Measurements from ENCODE around the gene FBXO42. TPM values are rescaled to one million over a fixed set of nuclear protein-coding genes. Genes with fewer than 3 reads are reported as not detected.

The FBXO42 gene
- total and polyA plus RNA-seq, 2 donors (not counting 1 experiment from before 2014, with no cell fraction given) = 10.4 to 13.5 TPM

GRCh38 chr1:16235944-16236510 lies 116.3 kb downstream of the FBXO42 start:
- no peaks in the 10 kb centered on the region for H3K79me2 ChIP-seq (ENCODE audit: control insufficient read depth, insufficient read depth, low read length)
- H3K4me1 ChIP-seq (ENCODE audit: control insufficient read depth, extremely low read depth, insufficient read depth, low read length) = peaks cover 9% of the 10 kb centered on the region
- H3K27ac ChIP-seq (ENCODE audit: insufficient read depth, low read length) = no peak overlapping the region
- no peak for DNase-seq (ENCODE audit: low read depth in 2 of 2)
- H3K4me3 ChIP-seq (replicated peaks in 1 of 4; ENCODE audit: control extremely low read depth in 1 of 4, insufficient read depth in 1 of 4, low read depth in 3 of 4, low read length in 4 of 4) = peak overlapping the region; percentile 50 to 66 (median 54)
- H3K9ac ChIP-seq (ENCODE audit: insufficient read depth, low read length) = peak overlapping the region; percentile 68
- H2AFZ ChIP-seq (ENCODE audit: low read length) = peak overlapping the region; percentile 80
- no peaks in the 10 kb centered on the region for H3K36me3 ChIP-seq (ENCODE audit: control insufficient read depth, insufficient read depth, low read length)
- H4K20me1 ChIP-seq (ENCODE audit: control insufficient read depth, extremely low read depth, insufficient read depth, low read length) = no peaks in the 10 kb centered on the region
- TF ChIP-seq CTCF (conservative IDR thresholded peaks at IDR 0.05 in 1 of 2, IDR thresholded peaks at IDR 0.05 in 1 of 2; ENCODE audit: low read depth in 1 of 2, low read length in 2 of 2) (peak in 1 of 2 donors; percentile 20), EZH2 (IDR thresholded peaks at IDR 0.05; ENCODE audit: low read length, missing control alignments) (no peak)
- H3K4me2 ChIP-seq (ENCODE audit: extremely low read depth, insufficient read depth, low read length) = peak overlapping the region; percentile 95
- H3K9me3 ChIP-seq (ENCODE audit: control insufficient read depth, insufficient read depth, low read depth, low read length) = no peaks in the 10 kb centered on the region
- no peaks in the 10 kb centered on the region for H3K27me3 ChIP-seq (ENCODE audit: control insufficient read depth, insufficient read depth, low read length)

GRCh38 chr1:16235347-16235746 lies 116.9 kb downstream of the FBXO42 start:
- Histone ChIP-seq H3K4me3 (replicated peaks in 1 of 4; ENCODE audit: control extremely low read depth in 1 of 4, insufficient read depth in 1 of 4, low read depth in 3 of 4, low read length in 4 of 4) (no peak overlapping the region), H3K4me2 (ENCODE audit: extremely low read depth, insufficient read depth, low read length) (no peak overlapping the region), H3K79me2 (ENCODE audit: control insufficient read depth, insufficient read depth, low read length) (no peaks in the 10 kb centered on the region), H3K9ac (ENCODE audit: insufficient read depth, low read length) (no peak overlapping the region), H3K27ac (ENCODE audit: insufficient read depth, low read length) (no peak overlapping the region), H4K20me1 (ENCODE audit: control insufficient read depth, extremely low read depth, insufficient read depth, low read length) (no peaks in the 10 kb centered on the region), H2AFZ (ENCODE audit: low read length) (no peak overlapping the region), H3K4me1 (ENCODE audit: control insufficient read depth, extremely low read depth, insufficient read depth, low read length) (peaks cover 9% of the 10 kb centered on the region), H3K36me3 (ENCODE audit: control insufficient read depth, insufficient read depth, low read length) (no peaks in the 10 kb centered on the region), H3K9me3 (ENCODE audit: control insufficient read depth, insufficient read depth, low read depth, low read length) (no peaks in the 10 kb centered on the region), H3K27me3 (ENCODE audit: control insufficient read depth, insufficient read depth, low read length) (no peaks in the 10 kb centered on the region)
- no peak for TF ChIP-seq EZH2 (IDR thresholded peaks at IDR 0.05; ENCODE audit: low read length, missing control alignments)
- no peak for TF ChIP-seq CTCF (conservative IDR thresholded peaks at IDR 0.05 in 1 of 2, IDR thresholded peaks at IDR 0.05 in 1 of 2; ENCODE audit: low read depth in 1 of 2, low read length in 2 of 2)
- DNase-seq (ENCODE audit: low read depth in 2 of 2) = no peak

- no peak overlapping the region for H2AFZ ChIP-seq (ENCODE audit: low read length)
- H3K79me2 ChIP-seq (ENCODE audit: control insufficient read depth, insufficient read depth, low read length) = no peaks in the 10 kb centered on the region
- no peak overlapping the region for H3K4me3 ChIP-seq (replicated peaks in 1 of 4; ENCODE audit: control extremely low read depth in 1 of 4, insufficient read depth in 1 of 4, low read depth in 3 of 4, low read length in 4 of 4)
- no peak overlapping the region for H3K4me2 ChIP-seq (ENCODE audit: extremely low read depth, insufficient read depth, low read length)
- DNase-seq (ENCODE audit: low read depth in 2 of 2) = no peak
- peaks cover 9% of the 10 kb centered on the region for H3K4me1 ChIP-seq (ENCODE audit: control insufficient read depth, extremely low read depth, insufficient read depth, low read length)
- H4K20me1 ChIP-seq (ENCODE audit: control insufficient read depth, extremely low read depth, insufficient read depth, low read length) = no peaks in the 10 kb centered on the region
- no peak overlapping the region for H3K27ac ChIP-seq (ENCODE audit: insufficient read depth, low read length)
- no peaks in the 10 kb centered on the region for H3K36me3 ChIP-seq (ENCODE audit: control insufficient read depth, insufficient read depth, low read length)
- no peak overlapping the region for H3K9ac ChIP-seq (ENCODE audit: insufficient read depth, low read length)
- H3K27me3 ChIP-seq (ENCODE audit: control insufficient read depth, insufficient read depth, low read length) = no peaks in the 10 kb centered on the region
- H3K9me3 ChIP-seq (ENCODE audit: control insufficient read depth, insufficient read depth, low read depth, low read length) = no peaks in the 10 kb centered on the region
- TF ChIP-seq EZH2 (IDR thresholded peaks at IDR 0.05; ENCODE audit: low read length, missing control alignments) (no peak), CTCF (conservative IDR thresholded peaks at IDR 0.05 in 1 of 2, IDR thresholded peaks at IDR 0.05 in 1 of 2; ENCODE audit: low read depth in 1 of 2, low read length in 2 of 2) (no peak)
Measured at GRCh38 chr1:16233431-16233830, 118.8 kb downstream of the FBXO42 start.
